HG03520 (cell line): ENCODE measurements around the gene COL25A1.

ENCODE experiments used
- ATAC-seq: cut with Tn5 transposase; IDR thresholded peaks from one replicate; pipeline ENCODE4 v1.9.1; 2021; ENCODE audit warnings: mild to moderate bottlenecking, moderate library complexity; ENCODE audit not compliant: unreplicated experiment

COL25A1 gene

GRCh38 chr4:108831886-108832285, 470.6 kb downstream of the COL25A1 start:
- ATAC-seq, result no peak

GRCh38 chr4:108831291-108831690, 471.2 kb downstream of the COL25A1 start:
- no peak for ATAC-seq

DNA sequence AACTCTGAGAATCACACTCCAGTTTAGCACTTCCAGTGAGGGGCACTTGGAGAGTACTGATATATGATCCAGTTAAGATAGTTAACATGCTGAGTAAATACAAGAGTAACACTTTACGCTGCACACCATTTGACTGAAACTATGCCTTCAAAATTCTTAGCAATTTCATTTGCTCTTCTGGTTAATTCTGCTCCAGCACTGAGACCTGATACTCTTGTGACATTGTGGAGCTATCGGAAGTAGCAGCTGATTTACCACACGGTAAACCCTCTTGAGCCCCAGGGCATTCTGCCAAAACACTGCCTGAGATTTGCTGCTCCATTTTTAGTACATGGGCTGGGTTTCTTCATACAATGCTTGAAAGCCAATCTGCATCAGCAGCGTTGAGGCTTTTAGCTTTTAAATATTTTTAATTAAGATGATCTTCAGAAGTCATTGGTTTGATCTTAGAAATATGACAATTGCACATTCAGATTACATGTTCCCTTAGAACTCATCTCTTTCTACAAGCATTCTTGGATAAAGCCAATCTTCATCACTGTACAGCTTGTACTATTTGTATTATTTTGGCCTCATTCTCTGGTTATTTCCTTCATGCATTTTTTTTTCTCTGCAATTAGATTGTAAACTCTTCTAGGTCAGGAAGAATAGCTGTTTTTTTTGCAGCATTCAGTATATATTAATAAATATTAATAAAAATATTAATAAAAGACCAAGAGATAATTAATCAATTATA, 471.8 kb downstream of the COL25A1 start:
- ATAC-seq, result peak; percentile 67

GRCh38 chr4:108829966-108830492, 472.4 kb downstream of the COL25A1 start:
- ATAC-seq, result no peak

DNA sequence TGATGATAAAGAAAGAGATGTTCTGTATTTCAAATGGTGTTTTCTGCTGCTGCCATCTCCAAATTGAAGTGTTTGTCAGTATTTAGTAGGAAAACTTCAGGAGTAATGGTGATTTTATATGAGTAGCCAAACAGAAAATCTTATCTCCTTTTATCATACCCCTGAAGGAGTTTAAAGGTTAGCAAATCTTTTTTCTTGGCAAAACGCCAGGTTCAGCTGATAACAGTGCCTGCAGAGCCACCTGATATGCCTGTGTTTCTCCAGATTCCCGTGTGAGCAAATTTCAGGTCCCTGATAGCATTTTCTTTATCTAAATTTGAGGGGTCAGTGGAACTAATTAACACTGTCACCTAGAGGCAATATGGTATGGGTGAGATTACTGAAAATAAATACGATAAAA, 473.8 kb downstream of the COL25A1 start:
- ATAC-seq, result no peak

GRCh38 chr4:108825737-108826136, 476.7 kb downstream of the COL25A1 start:
- ATAC-seq, result no peak

- no peak for ATAC-seq
These were observed 481.0 kb downstream of the COL25A1 start for GRCh38 chr4:108821351-108821930.

DNA sequence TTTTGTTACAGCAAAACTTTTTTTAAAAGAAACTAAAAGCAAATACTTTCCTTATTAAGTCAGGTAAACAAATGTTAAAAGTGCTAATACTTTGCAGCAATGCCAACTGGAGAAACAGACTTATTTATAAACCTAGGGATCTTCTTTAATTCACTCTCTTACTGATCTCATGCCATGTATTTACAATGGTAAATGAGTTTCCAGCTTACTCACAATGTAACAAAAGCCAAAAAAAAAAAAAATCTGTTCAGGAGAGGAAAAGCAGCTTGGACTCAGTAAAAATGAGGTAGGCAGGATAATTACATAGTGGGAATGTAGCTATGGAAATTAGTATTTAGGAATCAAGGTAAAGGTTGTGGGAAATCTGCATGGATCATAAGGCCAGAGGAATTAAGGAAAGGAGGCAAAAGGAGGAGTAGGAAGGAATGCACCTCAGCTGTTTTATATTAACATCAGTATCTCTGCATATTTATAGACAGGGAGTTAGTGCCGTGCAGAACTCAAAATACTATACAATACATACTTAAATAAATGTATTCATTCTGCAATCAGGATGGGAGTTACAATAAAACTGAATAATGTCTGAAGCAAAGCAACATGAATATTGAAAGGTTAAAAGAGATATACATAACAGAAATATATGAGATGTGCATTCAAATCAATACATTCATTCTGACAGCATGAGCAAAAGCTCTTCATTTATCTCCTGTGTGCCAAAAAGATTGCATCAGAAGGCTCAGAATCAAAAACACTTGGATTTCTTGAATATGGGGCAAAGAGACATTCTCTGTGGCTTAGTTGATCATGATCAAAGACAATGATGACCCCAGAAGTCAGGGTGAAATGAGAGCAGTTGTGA, 481.7 kb downstream of the COL25A1 start:
- no peak for ATAC-seq

DNA sequence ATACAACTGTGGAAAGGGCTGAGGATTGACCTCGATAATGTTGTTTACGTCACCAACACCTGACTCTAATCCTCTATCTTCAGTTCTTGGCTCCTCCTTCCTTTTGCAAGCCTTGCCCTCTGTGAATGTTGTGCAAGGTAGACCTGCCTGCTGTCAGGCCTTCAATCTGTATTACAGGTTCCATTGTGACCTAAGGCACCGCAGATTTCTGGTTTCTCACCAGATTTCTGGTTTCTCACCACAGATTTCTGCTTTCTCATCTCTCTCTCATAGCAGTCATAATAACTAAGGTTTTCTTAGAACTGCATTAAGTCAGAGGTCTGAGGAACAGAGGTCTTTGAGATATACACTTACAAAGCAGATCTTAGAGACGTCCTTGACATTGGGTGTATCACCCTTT, 488.1 kb downstream of the COL25A1 start:
- peak; percentile 44 for ATAC-seq

GRCh38 chr4:108813261-108813660, 489.2 kb downstream of the COL25A1 start:
- ATAC-seq, result no peak

DNA sequence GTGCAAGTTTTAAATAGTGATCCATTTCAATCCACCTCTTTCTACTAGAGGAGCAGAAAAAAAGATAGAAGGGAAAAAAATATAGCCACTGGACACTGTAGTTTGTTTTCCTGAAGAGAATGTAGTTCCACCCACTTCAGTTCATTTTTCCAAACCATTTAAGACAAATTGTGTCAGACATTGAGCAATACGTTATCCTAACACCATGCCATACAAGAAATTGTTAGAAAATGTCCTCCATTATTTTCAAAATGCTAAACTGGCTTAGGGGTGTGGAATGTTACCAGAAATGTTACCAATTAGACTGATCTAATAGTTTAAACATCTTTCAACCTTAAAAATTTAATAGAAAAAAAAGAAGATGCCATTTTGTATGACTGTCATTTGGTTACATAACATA, 491.0 kb downstream of the COL25A1 start:
- ATAC-seq, result no peak

- no peak for ATAC-seq
These were observed 492.4 kb downstream of the COL25A1 start for GRCh38 chr4:108810087-108810486.

DNA sequence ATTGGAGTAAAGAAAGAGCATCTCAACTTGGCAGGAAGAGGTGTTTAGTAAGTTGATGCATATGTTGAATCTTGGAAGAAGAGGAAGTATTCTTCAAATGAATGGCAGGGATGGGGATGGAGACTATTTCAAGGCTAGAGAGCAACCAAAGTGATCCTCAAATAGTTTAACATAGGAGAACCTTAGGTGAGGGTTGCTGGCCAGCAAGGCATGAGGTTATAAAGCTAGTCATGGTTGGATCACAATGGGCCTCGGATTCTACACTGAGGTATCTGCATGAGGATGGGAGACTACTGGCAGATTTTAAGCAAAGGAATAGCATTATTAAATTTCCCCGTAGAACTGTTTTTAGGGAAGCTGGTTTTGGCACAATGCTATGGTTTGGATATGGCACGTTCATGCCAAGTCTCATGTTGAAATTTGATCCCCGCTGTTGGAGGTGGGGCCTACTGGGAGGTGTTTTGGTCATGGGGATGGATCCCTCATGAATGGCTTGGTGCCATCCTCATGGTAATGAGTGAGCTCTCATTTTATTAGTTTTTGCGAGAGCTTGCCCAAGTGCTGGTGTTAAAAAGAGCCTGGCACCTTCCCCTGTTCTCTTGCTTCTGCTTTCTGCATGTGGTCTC, 497.7 kb downstream of the COL25A1 start:
- ATAC-seq, result no peak

DNA sequence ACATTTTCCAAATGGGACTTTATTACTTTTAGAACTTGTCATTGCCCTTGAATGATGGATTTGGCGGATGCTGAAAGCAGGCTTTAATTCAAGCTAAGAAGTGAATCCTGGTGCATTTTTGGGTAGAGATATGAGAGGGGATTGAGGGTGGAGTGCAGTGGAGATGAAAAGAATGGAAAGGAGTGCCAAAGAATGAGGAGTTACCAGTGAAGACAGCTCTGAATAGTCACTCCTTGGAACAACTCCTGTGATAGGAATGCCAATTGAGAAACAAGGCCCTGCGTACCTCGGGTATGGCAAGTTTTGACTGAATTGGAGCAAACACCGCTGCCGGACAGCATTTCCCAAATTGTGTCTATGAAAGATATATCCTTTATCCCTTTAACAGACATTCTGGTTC, 503.2 kb downstream of the COL25A1 start:
- ATAC-seq, result no peak

- ATAC-seq, result no peak
These were observed 506.3 kb downstream of the COL25A1 start for GRCh38 chr4:108796173-108796572.

- ATAC-seq, result no peak
These were observed 506.7 kb downstream of the COL25A1 start for GRCh38 chr4:108795733-108796132.

- no peak for ATAC-seq
These were observed 508.3 kb downstream of the COL25A1 start for GRCh38 chr4:108794136-108794535.

- ATAC-seq, result no peak
These were observed 509.0 kb downstream of the COL25A1 start for GRCh38 chr4:108793415-108793814.

DNA sequence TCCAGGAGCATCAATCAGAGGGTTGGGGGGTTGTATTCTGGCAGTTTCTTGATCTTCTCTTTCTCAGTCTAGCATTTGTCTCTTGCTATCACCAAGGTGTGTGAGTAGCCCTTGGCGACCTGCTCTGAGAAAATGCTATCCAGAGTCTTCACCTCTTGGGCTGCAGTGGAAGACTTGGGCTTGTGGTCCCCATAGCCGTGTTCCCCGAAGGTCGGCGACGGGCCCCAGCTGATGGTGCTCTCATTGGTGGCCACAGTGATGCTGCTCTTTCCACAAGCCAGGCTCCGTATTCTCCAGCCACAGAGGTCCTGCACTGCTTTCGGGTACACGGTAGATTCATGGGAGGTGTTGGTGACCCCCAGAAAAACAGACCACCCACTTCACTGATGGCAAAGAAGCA, 513.7 kb downstream of the COL25A1 start:
- no peak for ATAC-seq

DNA sequence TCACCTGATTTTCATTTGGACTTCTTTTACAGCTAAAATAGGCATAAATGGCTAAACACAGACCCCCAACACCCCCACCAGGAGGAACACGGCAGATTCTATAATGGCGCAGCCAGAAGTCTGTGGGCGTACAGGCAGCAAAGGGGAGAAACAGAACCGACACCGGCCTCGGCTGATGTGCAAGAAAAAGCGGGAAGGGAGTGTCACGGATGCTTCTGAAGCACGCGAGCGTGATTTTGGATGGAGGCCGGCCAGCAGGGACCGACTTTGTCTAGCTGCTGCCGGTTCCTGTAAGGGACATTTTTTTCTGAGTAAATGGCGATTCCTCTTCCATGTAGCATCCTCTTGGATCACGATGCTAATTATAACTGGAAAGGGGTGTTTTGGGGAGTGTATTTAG, 514.7 kb downstream of the COL25A1 start:
- ATAC-seq, result no peak

GRCh38 chr4:108787106-108787505, 515.4 kb downstream of the COL25A1 start:
- no peak for ATAC-seq
